PC-3 (cell line): ENCODE data around the gene JAG2.

Experiments used
- CTCF ChIP-seq: fragments of 300-600 bp; sonication (generic); conservative IDR thresholded peaks from 2 replicates; pipeline ENCODE4 v1.5.1; 2017; ENCODE audit warnings: antibody characterized with exemption, low read depth, mild to moderate bottlenecking, low read length
- EZH2 ChIP-seq: fragments of 300-600 bp; sonication (generic); IDR thresholded peaks from one replicate; pipeline ENCODE4 v1.6.1; 2017; ENCODE audit warnings: antibody characterized with exemption, mild to moderate bottlenecking, low read length; ENCODE audit not compliant: unreplicated experiment
- EZH2phosphoT487 ChIP-seq: fragments of 300-600 bp; sonication (generic); IDR thresholded peaks from 2 replicates; pipeline ENCODE4 v1.6.1; 2018; ENCODE audit warnings: mild to moderate bottlenecking, antibody characterized with exemption, low read length, borderline replicate concordance

GRCh38 chr14:105128059-105128458 lies 40.5 kb downstream of the JAG2 start:
- TF ChIP-seq EZH2phosphoT487 (no peak), CTCF (no peak), EZH2 (no peak)
